GM13976 (cell line): ENCODE measurements around the gene ZNF217.
"Not testable (repeated sequence)": the region's sequence is repeated elsewhere in the genome, so short reads cannot be mapped to it uniquely, and the experiment has no call there.

Experiments used
- DNase-seq: peaks from one replicate; pipeline ENCODE4 v3.0.0; 2012; ENCODE audit warnings: low spot score
- CTCF ChIP-seq: IDR thresholded peaks from 2 replicates; pipeline ENCODE4 v1.5.1; 2012; ENCODE audit warnings: borderline replicate concordance, mild to moderate bottlenecking; ENCODE audit not compliant: insufficient read depth; ENCODE audit errors: extremely low read depth, missing control alignments, control extremely low read depth
- in situ Hi-C: fragments of 300-500 bp; cut with MboI; formaldehyde crosslinking; loops from one replicate; pipeline ENCODE4 v1.12.0; 2022; ENCODE audit warnings: low sequenced_read_pairs, mixed read lengths, inconsistent platforms; ENCODE audit not compliant: unreplicated experiment

The ZNF217 gene

GRCh38 chr20:53569606-53570307, 23.9 kb downstream of the ZNF217 start:
- in situ Hi-C loops, result loop anchor here (25.0 kb wide), 2 partner anchors 493 to 618 kb away; partner anchors contain the start of gene BCAS1
- DNase-seq, result no peak
- TF ChIP-seq CTCF, result no peak

- no peak for TF ChIP-seq CTCF
- in situ Hi-C loops, result loop anchor here (25.0 kb wide), 2 partner anchors 493 to 618 kb away; partner anchors contain the start of gene BCAS1
- DNase-seq, result no peak
These were observed 24.6 kb downstream of the ZNF217 start for GRCh38 chr20:53569005-53569404.

DNA sequence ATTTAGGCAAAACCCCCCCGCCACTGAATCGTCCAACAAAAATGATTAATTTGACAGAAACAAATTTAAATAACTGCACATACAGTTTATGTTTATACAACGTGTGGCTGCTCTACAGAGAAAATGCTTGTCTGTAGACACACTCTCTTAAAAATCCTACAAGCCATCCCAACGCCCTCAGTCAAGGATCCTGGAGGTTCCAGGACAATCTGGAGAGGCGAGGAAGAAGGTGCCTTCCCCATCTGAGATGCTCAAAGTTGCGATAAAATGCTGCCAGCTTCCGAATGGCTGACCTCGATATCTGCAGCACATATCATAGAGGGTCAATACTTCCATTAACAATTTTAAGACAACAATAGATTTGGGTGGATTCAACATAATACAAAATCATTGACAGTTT, 25.3 kb downstream of the ZNF217 start:
- DNase-seq, result no peak
- in situ Hi-C loops, result loop anchor here (25.0 kb wide), 2 partner anchors 494 to 619 kb away; partner anchors contain the start of gene BCAS1
- no peak for TF ChIP-seq CTCF

GRCh38 chr20:53567379-53567917, 26.2 kb downstream of the ZNF217 start:
- in situ Hi-C loops, result loop anchor here (25.0 kb wide), 2 partner anchors 495 to 620 kb away; partner anchors contain the start of gene BCAS1
- DNase-seq, result no peak
- TF ChIP-seq CTCF, result no peak

DNA sequence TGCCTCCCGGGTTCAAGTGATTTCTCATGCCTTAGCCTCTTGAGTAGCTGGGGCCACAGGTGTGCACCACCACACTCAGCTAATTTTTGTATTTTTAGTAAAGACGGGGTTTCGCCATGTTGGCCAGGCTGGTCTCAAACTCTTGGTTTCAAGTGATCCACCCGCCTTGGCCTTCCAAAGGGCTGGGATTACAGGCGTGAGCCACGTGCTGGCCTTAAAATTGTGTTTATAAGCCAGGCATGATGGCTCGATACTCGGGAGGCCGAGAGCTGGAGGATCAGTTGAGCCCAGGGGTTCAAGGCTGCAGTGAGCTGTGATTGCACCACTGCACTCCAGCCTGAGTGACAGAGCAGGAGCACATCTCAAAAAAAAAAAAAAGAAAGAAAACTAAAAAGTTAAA, 27.0 kb downstream of the ZNF217 start:
- in situ Hi-C loops, result loop anchor here (25.0 kb wide), 2 partner anchors 496 to 621 kb away; partner anchors contain the start of gene BCAS1
- not testable (repeated sequence) for DNase-seq

DNA sequence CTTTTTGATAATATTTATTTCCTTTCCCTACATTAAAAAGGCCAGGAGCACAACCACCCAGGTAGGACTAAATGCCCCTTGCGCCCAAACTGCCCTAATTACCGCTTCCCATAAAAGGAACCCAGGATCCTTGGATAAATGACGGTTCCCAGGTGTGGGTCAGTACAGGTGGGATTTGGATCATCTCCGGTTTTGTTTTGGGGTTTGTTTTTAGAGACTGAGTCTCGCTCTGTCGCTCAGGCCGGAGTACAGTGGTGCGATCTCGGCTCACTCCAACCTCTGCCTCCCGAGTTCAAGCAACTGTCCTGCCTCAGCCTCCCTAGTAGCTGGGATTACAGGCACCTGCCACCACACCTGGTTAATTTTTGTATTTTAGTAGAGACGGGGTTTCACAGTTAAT, 28.4 kb downstream of the ZNF217 start:
- DNase-seq, result no peak
- no peak for TF ChIP-seq CTCF
- in situ Hi-C loops, result loop anchor here (25.0 kb wide), 2 partner anchors 497 to 622 kb away; partner anchors contain the start of gene BCAS1

DNA sequence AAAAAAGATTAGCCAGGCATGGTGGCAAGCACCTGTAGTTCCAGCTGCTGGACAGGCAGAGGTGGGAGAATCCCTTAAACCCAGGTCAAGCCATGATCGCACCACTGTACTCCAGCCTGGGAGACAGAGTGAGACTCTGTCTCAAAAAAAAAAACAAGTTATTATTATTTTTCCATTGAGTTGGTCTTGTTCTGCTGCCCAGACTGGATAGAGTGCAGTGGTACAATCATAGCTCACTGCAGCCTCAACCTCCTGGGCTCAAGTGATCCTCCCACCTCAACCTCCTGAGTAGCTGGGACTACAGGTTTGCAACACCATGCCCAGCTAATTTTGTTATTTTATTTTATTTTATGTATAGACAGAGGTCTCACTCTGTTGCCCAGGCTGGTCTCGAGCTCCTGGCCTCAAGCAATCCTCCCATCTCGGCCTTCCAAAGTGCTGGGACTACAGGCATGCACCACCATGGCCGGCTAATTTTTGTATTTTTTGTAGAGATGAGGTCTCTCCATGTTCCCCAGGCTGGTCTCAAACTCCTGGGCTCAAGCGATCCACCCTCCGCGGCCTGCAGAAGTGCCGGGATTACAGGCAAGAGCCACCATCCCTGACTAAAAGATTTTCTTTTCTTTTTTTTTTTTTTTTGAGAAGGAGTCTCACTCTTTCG, 31.4 kb downstream of the ZNF217 start:
- in situ Hi-C loops, result loop anchor here (25.0 kb wide), 2 partner anchors 500 to 625 kb away; partner anchors contain the start of gene BCAS1
- DNase-seq, result not testable (repeated sequence)
